GM12892 (cell line): ENCODE results near the gene WWC2. TPM values are rescaled to one million over a fixed set of nuclear protein-coding genes. Genes with fewer than 3 reads are reported as not detected.
A peak's percentile ranks its signal among the peaks of the same experiment; 100 is the strongest.

Experiments used
- DNase-seq: peaks from one replicate; pipeline ENCODE4 v3.0.0; 2011; ENCODE audit not compliant: insufficient read length
- FAIRE-seq: peaks from 2 replicates; lab custom pipeline; 2011; peaks lifted over from hg19 to GRCh38; lab: Jason Lieb, UNC
- POLR2A ChIP-seq: IDR thresholded peaks from 2 replicates; pipeline ENCODE4 v1.6.1; 2011; ENCODE audit warnings: low read depth, low read length, control low read depth
- POLR2AphosphoS5 ChIP-seq: IDR thresholded peaks from 2 replicates; pipeline ENCODE4 v1.6.1; 2011; ENCODE audit warnings: low read depth, low read length, control low read depth
- TAF1 ChIP-seq: IDR thresholded peaks from 2 replicates; pipeline ENCODE4 v1.6.1; 2011; ENCODE audit warnings: low read depth, mild to moderate bottlenecking, control low read depth, low read length, borderline replicate concordance
- polyA plus RNA-seq: library from polyadenylated mRNA; unstranded; fragments of >200 nt; gene quantifications from one replicate; pipeline ENCODE4 v1.2.1, GENCODE V29; 2012; ENCODE audit warnings: missing spikeins, inconsistent platforms; ENCODE audit not compliant: missing spikeins

The WWC2 gene
- not detected for polyA plus RNA-seq

- no peak for TF ChIP-seq TAF1
- no peak for FAIRE-seq
- peak; percentile 21 for DNase-seq
These were observed at the start of gene WWC2 for GRCh38 chr4:183098723-183099536. Gene WWC2 (plus strand): TSS chr4:183099257. CDS start chr4:183099492, 235 bp downstream.

GRCh38 chr4:183053681-183054080 lies 45.4 kb upstream of the WWC2 start:
- no peak for TF ChIP-seq POLR2A
- TF ChIP-seq POLR2AphosphoS5, result no peak
- TF ChIP-seq TAF1, result no peak
- DNase-seq (no peak), FAIRE-seq (no peak)

- TF ChIP-seq POLR2AphosphoS5 (no peak), POLR2A (no peak), TAF1 (no peak)
- no peak for DNase-seq
- no peak for FAIRE-seq
These were observed 41.8 kb upstream of the WWC2 start for GRCh38 chr4:183057255-183057654.

GRCh38 chr4:183059797-183060196 lies 39.3 kb upstream of the WWC2 start:
- FAIRE-seq (no peak), DNase-seq (no peak)
- TF ChIP-seq TAF1, result no peak
- no peak for TF ChIP-seq POLR2A
- TF ChIP-seq POLR2AphosphoS5, result no peak

GRCh38 chr4:183068502-183068901 lies 30.6 kb upstream of the WWC2 start:
- FAIRE-seq, result no peak
- TF ChIP-seq TAF1 (no peak), POLR2AphosphoS5 (no peak), POLR2A (no peak)

GRCh38 chr4:183071222-183071621 lies 27.8 kb upstream of the WWC2 start:
- FAIRE-seq (no peak), DNase-seq (no peak)
- TF ChIP-seq POLR2A (no peak), POLR2AphosphoS5 (no peak), TAF1 (no peak)

More at GRCh38 chr4:183068502-183068901, 30.6 kb upstream of the WWC2 start:
- DNase-seq, result no peak

- no peak for FAIRE-seq
These were observed 26.9 kb upstream of the WWC2 start for GRCh38 chr4:183072176-183072575.

GRCh38 chr4:183073838-183074145 lies 25.3 kb upstream of the WWC2 start:
- DNase-seq (no peak), FAIRE-seq (no peak)
- TF ChIP-seq POLR2AphosphoS5 (no peak), POLR2A (no peak)

More at GRCh38 chr4:183072176-183072575, 26.9 kb upstream of the WWC2 start:
- no peak for DNase-seq
- TF ChIP-seq TAF1 (no peak), POLR2A (no peak)

GRCh38 chr4:183074288-183074990 lies 24.6 kb upstream of the WWC2 start:
- no peak for DNase-seq
- no peak for TF ChIP-seq POLR2AphosphoS5
- no peak for FAIRE-seq

GRCh38 chr4:183078634-183079033 lies 20.4 kb upstream of the WWC2 start:
- DNase-seq (no peak), FAIRE-seq (no peak)
- TF ChIP-seq POLR2AphosphoS5 (no peak), TAF1 (no peak)

- no peak for FAIRE-seq
- no peak for TF ChIP-seq POLR2AphosphoS5
- TF ChIP-seq TAF1, result no peak
- no peak for TF ChIP-seq POLR2A
- DNase-seq, result no peak
These were observed 18.5 kb upstream of the WWC2 start for GRCh38 chr4:183080372-183081115.

- TF ChIP-seq POLR2AphosphoS5 (no peak), TAF1 (no peak)
- no peak for DNase-seq
- no peak for FAIRE-seq
These were observed 18.0 kb upstream of the WWC2 start for GRCh38 chr4:183081116-183081469.
